Embryonic facial prominence (tissue), 1 donor: ENCODE results near the gene CACNA1C.

ENCODE experiments used
- DNase-seq: peaks from one replicate; pipeline ENCODE4 v3.0.0-alpha.2; 2016; ENCODE audit errors: extremely low spot score

The CACNA1C gene

DNA sequence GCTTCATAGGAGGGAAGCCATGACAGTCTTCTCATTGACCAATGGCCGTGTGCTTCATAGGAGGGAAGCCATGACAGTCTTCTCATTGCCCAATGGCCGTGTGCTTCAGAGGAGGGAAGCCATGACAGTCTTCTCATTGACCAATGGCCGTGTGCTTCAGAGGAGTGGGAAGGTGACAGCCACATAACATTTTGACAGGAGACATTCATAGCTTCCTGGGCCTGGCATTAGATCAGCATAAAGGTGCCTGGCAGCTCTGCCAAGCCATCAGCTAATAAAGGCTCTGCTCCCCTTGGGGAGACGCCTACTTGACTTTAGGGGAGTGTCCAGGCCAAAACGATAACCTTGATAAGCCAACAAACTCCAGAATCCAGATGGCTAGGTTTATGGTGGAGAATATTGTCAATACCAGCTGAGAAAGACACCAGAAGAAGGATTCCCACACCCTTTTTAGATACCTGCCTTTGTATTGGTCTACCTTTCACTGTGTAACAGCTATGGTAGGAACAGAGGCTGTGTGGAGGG lies 468.0 kb downstream of the CACNA1C start:
- no peak for DNase-seq

DNA sequence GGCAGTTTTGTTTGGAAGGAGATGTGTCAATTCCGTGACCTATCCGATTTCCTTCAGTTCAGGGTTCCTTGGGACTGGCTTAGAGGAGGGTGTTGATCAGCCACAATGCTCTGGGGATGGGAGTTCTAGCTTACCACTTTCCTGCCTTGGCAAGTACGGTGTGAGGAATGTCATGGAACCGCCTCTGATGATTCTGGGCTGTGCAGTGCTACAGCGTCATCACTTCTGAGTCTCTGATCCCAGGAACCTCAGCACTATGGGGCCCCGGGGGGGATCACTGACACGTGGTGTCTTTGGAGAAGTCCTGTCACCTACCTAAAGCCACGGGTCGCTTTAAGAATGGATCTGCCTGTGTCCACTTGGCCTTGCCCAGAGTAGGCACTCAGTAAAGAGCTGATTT lies 470.5 kb downstream of the CACNA1C start:
- no peak for DNase-seq

DNA sequence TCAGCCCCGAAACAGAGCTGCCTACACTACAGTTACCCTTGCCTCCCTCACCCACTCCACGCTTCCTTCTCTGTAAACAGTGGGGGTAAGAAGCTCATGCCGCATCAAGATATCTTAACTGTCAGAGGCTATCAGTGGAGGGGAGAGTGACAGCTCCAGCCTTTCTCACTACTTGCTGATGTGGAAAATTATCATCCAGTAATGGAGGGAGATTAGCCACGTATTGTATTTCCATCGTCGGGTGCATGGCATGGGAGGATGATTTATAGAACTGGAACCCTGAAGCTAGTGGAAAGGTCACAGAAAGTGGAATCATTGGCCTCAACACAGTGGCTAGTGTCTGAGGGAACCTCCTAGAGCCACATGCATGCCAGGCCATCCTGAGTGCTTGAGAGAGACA lies 471.1 kb downstream of the CACNA1C start:
- no peak for DNase-seq

DNA sequence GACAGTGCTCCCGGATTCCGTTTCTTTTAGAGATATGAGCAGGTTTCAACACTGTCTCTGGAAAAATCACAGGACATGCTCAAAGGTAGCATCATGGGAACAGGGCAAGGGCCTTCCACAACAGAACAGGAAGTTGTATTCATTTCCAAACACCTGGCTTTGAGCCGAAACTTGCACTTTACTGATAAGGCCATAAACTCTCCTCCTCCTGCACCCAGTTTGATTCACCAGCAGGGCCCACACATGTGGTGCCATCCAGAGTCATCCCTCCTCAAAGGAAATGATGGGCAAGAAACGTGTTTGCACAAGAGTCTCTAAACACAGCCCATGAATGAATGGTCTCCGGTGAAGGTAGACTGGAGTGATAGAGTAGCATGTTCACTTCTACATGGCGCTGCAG lies 473.6 kb downstream of the CACNA1C start:
- no peak for DNase-seq

DNA sequence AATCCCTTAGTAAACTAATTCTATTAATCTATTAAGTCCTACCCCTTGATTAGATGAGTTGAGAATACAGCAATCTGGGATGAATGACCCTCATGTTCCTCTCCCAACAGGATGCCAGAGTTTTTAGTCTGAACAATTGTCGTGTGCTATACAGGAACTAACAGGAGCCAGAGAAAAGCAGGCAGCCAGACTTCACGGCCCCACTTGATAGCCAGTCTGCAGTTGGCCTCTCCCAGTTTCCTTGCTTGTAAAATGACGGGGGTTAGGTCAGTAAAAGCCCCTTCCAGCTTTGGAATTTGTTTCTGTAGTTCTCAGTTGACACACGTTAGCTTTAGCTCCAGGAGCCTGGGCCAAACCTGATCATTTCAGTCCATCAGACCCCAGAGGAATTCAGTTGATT lies 475.2 kb downstream of the CACNA1C start:
- DNase-seq = no peak

DNA sequence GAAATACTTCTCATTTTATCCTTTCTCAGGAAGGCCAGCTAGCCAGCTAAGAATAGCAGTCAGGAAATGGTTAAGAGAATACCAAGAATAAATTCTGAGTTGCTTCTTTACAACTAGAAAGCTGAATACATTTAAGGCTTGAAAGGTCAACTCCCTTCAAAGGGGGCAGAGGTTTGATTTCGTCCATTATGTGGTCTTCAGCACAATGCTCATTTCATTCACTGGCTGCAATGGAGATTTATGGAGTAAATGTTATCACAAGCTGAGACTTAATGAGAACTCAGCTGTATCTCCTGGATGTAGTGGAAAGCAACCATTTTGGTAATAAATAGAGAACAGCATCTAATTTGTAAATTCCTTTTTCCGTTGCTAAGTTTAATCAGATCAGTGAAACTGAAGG lies 477.0 kb downstream of the CACNA1C start:
- DNase-seq = no peak

DNA sequence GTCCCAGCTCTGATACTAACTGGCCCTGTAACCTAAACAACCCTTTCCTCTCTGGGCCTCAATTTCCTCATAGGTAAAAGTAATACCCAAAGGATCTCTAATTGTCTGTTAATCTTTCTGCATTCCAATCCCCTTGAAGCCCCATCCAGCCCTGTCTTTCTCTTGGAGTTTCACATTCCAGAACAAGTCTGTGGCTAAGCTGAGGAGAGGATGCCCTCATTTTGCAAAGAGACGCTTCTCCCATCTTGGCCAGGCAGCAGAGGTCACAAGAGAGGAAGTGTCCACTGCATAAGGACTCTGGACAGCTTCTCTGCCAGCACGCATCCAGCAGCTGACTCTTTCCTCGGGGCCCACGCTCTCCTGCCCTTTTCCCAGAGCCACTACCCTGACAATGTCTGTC lies 478.6 kb downstream of the CACNA1C start:
- no peak for DNase-seq

DNA sequence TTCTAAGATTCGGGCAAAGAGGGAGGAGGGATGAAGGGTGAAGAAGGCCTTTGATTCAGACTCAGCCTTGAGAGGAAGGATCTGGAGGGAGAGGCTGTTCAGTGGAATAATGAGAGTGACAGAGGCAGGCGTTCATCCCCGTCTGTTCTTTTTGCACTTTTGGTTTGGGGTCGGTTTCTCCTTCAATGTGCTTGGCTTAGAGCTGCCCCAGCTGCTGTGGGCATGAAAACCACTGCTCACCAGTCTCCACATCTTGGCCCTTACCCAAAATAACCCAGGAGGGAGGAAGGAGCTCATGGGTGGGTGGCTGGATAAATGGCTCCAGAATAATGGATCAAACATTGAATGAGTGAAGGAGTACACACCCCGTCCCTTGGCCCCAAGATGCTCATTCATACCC lies 480.2 kb downstream of the CACNA1C start:
- no peak for DNase-seq

DNA sequence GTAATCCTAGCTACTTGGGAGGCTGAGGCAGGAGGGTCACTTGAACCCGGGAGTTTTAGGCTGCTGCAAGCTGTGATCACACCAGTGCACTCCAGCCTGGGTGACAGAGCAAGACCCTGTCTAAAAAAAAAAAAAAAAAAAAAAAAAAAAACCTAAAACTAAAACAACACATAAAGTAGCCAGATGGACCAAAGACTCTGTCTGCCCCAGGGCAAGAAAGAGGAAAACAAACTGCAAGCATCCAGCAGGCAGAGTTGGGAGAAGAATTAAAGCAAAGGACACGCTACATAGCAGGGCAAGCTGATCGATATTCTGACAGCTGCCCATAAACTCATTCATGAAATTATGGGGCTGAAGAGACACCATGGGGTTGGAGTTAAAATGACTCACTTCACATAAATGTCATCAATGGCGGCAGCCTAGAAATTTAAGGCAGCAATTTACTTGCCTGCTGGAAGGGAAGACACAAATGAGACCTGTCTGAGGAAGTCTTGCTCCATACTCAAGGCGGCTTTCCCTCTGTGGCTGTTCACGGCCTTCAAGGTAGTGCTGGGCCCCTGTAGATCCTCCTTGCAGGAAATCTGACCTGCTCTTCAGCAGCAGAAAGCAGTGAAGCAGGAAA lies 482.9 kb downstream of the CACNA1C start:
- DNase-seq = no peak

DNA sequence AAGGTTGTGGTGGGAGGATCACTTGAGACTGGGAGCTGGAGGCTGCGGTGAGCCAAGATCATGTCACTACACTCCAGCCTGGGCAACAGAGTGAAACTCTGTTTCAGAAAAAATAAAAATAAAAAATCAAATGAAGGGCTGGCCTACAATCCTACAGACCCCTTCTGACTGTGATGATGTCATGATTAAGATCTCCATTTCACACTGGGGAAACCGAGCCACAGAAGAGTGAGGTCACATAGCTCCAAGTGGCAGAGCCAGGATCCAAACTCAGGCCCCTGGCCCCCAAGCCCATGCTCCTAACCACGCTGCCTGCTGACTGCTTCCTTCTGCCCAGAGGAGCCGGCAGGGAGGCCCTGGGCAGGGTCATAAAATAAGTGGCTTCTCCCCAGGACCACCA lies 483.9 kb downstream of the CACNA1C start:
- no peak for DNase-seq

DNA sequence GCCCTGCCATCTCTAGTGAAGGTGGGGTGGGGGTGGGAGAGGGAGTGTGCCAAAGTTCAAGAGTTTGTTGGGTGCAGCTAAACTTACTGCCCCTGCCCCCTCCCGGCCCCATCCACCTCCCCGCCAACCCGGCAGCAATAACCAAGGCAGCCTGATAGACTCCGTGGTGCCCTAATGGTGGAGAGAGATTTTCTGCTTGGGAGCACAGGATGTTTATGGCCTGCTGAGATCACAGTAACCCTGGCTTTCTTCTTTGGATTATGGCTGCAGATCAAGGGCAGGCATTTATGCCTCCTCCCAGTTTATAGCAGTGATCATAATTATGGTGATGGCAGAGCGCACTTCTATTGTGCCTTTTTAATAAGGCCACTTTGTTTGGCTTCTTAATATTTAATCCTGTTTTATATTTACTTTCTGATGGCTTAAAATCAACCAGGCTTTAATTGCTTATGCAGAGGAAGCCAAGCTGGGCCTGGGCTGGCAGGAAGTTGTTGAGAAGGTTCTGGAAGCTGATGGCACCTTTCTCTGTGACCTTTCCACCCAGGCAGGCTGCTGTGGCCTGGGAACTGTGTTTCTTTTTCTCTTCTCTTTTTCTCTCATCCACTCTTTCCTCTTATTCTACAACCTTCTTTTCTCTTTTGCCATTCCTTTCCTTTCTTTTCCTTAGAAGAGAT lies 485.2 kb downstream of the CACNA1C start:
- no peak for DNase-seq

DNA sequence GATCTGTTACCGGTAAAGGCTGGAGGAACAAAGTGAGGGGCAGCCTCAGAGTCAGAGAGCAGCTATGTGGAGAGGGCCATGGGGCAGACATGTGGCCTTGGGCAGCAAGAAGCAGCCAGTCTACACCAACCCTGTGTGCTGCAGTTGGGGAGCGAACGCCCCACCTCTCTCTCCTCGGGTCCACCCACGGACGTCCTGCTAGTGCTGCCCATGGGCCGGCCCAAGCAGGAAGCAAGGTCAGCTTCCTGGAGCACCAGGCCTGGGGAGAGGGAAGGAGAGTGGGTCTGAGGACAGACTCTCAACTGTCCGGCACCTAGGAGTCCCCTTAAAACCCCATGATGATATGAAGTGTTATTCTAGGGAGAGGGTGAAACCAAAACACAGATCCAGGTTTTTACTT lies 487.2 kb downstream of the CACNA1C start:
- no peak for DNase-seq

DNA sequence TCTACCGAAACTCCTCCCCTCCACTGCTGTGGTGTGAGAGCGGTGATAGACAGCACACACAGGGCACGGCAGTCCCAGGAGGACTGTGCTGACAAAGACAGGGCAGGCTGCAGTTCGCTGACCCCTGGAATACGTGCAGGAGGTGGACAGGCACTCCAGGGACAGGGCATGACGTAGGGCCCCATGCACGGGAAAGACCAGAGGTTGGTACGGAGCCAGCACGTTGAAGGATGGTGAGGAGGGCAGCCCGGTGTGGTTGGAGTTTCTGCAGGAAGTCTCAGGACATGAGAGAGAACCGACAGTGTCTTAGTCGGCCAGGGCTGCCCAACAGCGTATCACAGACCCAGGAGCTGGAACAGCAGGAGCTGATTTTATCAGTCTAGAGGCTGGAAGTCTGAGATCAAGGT lies 487.8 kb downstream of the CACNA1C start:
- DNase-seq = no peak

DNA sequence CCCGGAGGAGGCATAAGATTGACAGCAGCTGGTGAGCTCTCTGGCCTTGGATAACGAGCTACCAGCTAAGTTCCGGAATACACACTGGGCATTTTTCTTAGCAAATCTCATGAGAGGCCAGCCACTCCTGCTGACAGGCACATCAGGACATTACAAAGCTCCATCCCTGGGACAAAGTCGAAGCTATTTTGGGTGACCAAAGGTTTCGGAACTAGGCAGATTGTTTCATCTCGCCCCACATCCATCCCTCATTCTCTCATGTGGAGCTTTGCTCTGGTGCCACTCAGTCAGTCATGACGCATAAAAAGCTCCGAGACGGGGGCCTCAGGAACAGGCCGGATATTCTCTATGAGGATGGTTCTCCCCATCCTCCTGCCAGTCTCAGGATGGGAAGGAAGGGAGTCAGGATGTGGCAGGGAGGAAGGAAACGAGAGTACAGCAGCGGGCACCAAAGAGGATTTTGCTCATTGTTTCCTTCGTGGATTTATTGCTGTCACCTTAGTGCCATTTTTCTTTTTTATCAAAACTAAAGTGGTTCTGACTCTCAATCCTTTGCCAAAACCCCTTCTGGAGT lies 488.9 kb downstream of the CACNA1C start:
- no peak for DNase-seq

DNA sequence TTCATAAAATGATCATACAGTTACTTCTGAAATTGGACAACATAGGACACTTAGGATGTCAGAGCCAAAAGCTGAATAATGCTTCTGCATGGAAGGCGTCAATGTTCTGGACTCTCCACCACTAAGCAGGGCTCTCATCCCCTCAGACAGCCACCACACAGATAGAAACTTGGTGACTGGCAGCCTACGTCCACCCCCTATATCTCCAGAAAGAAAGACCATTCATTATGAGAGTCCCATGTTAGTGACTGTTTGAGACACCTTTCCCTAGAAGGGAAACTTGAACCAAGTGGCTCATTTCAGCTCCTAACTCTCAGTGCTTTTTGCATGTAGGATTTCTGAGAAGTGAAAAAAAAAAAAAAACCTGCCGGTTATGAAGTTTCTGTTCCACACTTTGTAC lies 491.0 kb downstream of the CACNA1C start:
- DNase-seq = no peak

DNA sequence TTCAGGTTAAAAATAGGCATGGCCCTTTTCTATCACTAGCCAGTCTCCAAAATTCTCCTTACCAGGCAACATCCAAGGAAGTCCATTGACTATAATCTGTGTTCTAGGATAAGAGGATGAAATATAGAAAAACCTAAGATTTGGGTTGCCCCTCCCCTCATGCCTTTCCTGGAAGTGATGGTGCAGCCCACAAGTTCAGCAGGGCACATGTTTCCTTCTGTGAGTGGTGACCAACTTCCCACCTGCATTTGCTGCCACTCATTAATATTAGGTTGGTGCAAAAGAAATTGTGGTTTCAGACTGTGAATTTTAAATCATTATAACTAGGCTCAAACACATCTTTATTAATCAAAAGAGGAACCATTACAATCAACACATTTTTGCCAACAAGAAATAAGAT lies 491.4 kb downstream of the CACNA1C start:
- DNase-seq = no peak

DNA sequence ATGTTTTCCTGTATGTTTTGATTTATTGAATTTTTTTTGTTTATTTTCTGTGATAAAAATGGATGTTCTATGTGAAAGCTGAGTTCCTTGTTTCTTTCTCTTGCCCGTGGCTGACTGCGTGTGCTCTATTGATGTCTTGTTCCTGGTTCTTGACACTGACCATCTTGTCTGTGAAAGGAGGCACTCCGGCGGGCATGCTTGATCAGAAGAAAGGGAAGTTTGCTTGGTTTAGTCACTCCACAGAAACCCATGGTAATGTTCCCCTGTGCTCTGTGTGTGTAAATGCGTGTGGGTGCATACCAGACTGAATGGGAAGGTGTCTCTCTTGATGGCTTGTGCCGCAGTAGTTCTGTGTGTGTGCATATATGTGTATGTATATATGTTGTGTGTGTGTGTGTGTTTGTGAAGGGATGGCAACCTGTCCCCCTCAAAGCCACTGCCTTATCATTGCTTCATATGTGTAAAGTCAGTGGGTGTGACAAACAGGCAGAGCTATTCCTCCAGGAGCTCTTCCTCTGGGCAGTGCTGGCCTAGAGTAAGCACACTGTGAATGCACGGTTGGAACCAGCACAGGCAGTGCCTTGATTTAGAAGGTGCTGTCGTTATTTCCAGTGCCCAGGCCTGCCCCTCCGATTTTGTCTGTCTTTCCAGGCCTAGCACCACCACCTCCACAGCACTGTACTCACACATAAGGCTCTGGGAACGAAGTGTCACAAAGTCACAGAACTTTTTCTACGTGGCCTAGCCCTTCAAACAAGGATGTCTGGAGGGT lies 494.7 kb downstream of the CACNA1C start:
- DNase-seq = no peak

DNA sequence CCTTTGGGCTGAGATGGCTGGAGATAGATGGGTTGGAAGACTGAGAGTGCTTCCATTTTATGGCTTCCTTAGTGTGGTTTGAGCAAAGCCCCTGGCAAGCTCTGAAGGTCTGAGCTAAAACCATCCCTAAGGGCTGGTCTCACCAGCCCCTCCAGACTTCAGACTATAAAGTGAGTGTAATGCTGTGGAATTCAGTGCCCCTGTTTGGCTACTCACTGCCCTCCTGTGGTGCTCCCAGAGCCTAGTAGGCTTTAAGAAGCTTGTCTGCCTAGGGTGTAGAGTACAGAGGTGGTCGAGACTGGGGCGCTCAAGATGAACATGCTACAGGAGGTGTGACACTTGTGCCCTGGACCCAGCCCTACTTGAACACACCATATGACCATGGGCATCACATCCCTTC lies 495.3 kb downstream of the CACNA1C start:
- DNase-seq = no peak

DNA sequence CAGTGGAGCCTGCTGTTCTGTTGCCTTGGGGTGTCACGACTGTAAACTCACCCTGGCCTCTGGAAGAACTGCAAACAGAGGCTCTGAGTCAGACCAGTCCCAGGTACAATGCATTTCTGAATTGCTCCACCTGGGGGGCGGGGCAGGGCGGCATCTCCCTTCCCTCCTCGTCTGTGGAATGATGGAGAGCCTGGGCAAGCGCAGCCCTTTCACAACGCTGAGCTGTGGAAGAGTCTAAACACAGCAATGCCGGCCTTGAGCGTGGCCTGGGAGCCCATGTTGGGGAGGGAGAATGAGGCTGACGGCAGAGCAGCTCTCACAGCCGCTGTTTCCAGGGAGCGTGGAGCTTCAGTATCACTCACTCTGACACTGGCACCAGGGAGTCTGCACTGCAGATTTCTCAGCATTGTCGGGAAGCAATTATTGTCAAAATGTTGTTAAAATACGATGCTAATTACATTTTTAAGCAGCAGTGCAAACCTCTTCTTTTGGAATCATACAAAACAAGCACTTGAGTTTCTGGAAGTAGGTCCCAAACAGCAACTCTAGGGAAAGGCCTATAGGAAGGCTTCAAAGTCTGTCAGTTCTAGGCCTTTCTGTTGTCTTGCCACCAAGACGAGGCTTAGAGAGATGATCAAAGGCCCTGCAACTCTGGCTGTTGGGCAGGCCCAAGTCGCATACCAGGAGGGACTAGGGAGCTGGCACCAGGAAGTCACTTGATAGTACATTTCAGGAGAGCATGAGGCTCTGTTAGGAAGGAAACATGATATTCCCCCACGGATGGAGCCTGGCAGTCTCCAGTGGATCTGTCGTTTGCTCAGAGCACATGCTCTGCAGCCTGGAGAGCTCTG lies 498.0 kb downstream of the CACNA1C start:
- no peak for DNase-seq

DNA sequence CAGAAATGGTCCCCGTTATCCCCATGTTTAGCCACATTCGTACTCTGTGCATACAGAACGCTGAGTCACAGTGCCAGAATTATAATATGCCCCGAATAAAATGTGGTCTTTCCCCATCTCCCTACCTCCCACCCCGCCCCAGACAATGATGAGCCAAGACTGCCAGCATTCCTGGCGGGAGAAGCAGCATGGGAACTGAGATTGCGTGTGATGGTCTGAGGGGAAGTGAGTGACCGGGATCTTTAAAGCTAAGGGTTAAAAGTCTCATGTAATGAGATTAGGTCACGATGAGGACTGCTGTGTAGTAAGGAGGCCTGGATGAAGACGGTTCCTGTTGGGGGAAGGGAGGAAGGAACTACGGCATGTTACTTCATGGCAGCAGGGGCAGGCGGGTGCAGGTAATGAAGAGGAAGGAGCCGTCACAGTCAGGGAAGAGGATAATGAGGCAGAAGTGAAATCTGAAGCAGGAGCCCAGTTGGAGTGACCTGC lies 498.7 kb downstream of the CACNA1C start:
- DNase-seq = no peak

DNA sequence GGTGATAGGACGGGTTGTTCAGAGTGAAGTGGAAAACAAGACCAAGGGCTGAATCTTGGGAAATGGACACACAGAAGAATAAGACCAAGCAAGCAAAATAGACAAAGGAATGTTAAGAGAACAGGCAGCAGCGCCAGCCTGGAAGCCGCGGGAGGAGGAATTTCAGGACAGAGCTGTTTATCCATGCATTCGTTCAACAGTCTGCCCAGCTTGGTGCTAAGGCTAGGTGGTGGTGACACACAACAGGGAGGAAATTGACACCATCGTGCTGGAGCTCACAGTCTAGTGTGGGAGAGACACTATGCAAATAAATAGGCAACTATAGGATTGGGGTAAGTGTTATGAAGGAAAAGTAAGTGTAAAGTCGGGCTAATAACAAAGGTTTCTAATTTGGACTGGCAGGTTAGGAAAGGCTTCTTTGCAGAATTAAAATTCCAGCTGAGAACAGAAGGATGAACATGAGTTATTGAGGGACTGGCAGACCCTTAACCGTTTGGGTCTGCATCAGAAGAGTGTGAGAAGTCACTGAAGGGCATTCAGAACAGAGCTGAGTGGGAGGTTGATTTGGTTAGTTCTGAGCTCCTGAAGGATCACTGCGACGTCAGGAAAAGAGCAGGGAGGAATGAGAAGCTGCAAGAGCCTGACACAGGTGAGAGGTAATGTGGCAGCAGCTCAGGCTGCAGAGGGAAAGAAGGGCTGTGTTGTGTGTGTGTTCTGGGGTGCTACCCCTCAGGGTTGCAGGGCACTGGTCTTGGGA lies 499.4 kb downstream of the CACNA1C start:
- DNase-seq = no peak
